Naive thymus-derived CD4-positive, alpha-beta T cell (primary cell): ENCODE measurements around the gene SNX19. TPM values are rescaled to one million over a fixed set of nuclear protein-coding genes. Genes with fewer than 3 reads are reported as not detected.

ENCODE experiments used
- ATAC-seq: fragments of 150-1000 bp; cut with Tn5 transposase; 2 replicates; pipeline ENCODE4 v1.10.0; 2021; ENCODE audit warnings: mild to moderate bottlenecking, moderate library complexity
- CTCF ChIA-PET: fragments of 350-600 bp; sonication (Branson Sonifier 250); formaldehyde crosslinking; loops from one replicate; lab custom pipeline; 2021; ENCODE audit warnings: antibody characterized with exemption; lab: Charles Lee
- POLR2A ChIA-PET: fragments of 350-600 bp; sonication (Branson Sonifier 250); formaldehyde crosslinking; loops from one replicate; lab custom pipeline; 2021; ENCODE audit warnings: antibody characterized with exemption, inconsistent platforms; lab: Charles Lee
- DNase-seq, 9 donors: peaks; one replicate each; pipeline versions ENCODE4 v3.0.0 to v3.0.0-alpha.2; 2020 to 2022; ENCODE audit warnings: mixed read lengths in 1 of 9
- H3K27ac ChIP-seq: one replicate; pipeline ENCODE4 v1.7.0; 2013; ENCODE audit warnings: mild to moderate bottlenecking, low read depth, low read length, moderate library complexity
- H3K27me3 ChIP-seq, 2 donors: one replicate each; pipeline ENCODE4 v1.7.0; 2013; ENCODE audit warnings: low read length in 2 of 2, mild to moderate bottlenecking in 2 of 2, moderate library complexity in 2 of 2; ENCODE audit not compliant: control insufficient read depth in 2 of 2, insufficient read depth in 2 of 2
- H3K36me3 ChIP-seq, 3 experiments: 1 replicate in 2 of 3; 2 replicates in 1 of 3; pipeline ENCODE4 v1.7.0; 2013; ENCODE audit warnings: low read length in 3 of 3, mild to moderate bottlenecking in 3 of 3, moderate library complexity in 1 of 3; ENCODE audit not compliant: insufficient read depth in 3 of 3, control insufficient read depth in 2 of 3
- H3K4me1 ChIP-seq, 2 donors: one replicate each; pipeline ENCODE4 v1.7.0; 2013; ENCODE audit warnings: low read length in 2 of 2, mild to moderate bottlenecking in 2 of 2, moderate library complexity in 1 of 2; ENCODE audit not compliant: control insufficient read depth in 2 of 2, insufficient read depth in 2 of 2
- H3K4me3 ChIP-seq: 2 replicates; pipeline ENCODE4 v1.7.0; 2013; ENCODE audit warnings: mild to moderate bottlenecking, low read length
- H3K9me3 ChIP-seq, 3 experiments: 1 replicate in 2 of 3; 2 replicates in 1 of 3; pipeline ENCODE4 v1.7.0; 2013; ENCODE audit warnings: low read length in 3 of 3; ENCODE audit not compliant: control insufficient read depth in 2 of 3
- H3K27ac Mint-ChIP-seq, 9 donors: one replicate each; pipeline ENCODE4 v1.8.0; 2020 to 2022; ENCODE audit warnings: mixed read lengths in 9 of 9, mild to moderate bottlenecking in 8 of 9, moderate library complexity in 5 of 9, inconsistent platforms in 2 of 9
- H3K27me3 Mint-ChIP-seq, 5 donors: one replicate each; pipeline ENCODE4 v1.8.0; 2021 to 2022; ENCODE audit warnings: mixed read lengths in 5 of 5, mild to moderate bottlenecking in 1 of 5
- H3K36me3 Mint-ChIP-seq, 5 donors: one replicate each; pipeline ENCODE4 v1.8.0; 2020 to 2022; ENCODE audit warnings: mixed read lengths in 5 of 5, mild to moderate bottlenecking in 3 of 5, inconsistent platforms in 1 of 5
- H3K4me1 Mint-ChIP-seq, 7 donors: one replicate each; pipeline ENCODE4 v1.8.0; 2020 to 2022; ENCODE audit warnings: mixed read lengths in 7 of 7, mild to moderate bottlenecking in 3 of 7, inconsistent platforms in 1 of 7
- H3K4me3 Mint-ChIP-seq, 10 donors: one replicate each; pipeline ENCODE4 v1.8.0; 2020 to 2022; ENCODE audit warnings: mild to moderate bottlenecking in 10 of 10, mixed read lengths in 10 of 10, moderate library complexity in 6 of 10, inconsistent platforms in 2 of 10
- H3K9me3 Mint-ChIP-seq, 11 donors: one replicate each; pipeline ENCODE4 v1.8.0; 2020 to 2022; ENCODE audit warnings: mixed read lengths in 11 of 11, mild to moderate bottlenecking in 4 of 11, inconsistent platforms in 1 of 11, moderate library complexity in 1 of 11
- intact Hi-C, 2 donors: fragments of 100-400 bp; cut with micrococcal nuclease; formaldehyde crosslinking; loops; one replicate each; pipeline ENCODE4 v1.15.1; 2023
- polyA plus RNA-seq, 2 donors: library from polyadenylated mRNA; unstranded; fragments of 300-500 nt; fragmentation: Illumina TruSeq; gene quantifications; one replicate each; pipeline ENCODE4 v1.2.3, GENCODE V29; 2021
- total RNA-seq, 6 experiments: library from RNA in 5 of 6; stranded (reverse) in 5 of 6; gene quantifications; 1 replicate in 5 of 6; 2 replicates in 1 of 6; pipeline ENCODE4 v1.2.3 and lab custom pipeline; 2021 to 2026

Gene SNX19
- total and polyA plus RNA-seq, 7 experiments from 2014 or later = 24.8 to 101 (median 56.6) TPM

DNA sequence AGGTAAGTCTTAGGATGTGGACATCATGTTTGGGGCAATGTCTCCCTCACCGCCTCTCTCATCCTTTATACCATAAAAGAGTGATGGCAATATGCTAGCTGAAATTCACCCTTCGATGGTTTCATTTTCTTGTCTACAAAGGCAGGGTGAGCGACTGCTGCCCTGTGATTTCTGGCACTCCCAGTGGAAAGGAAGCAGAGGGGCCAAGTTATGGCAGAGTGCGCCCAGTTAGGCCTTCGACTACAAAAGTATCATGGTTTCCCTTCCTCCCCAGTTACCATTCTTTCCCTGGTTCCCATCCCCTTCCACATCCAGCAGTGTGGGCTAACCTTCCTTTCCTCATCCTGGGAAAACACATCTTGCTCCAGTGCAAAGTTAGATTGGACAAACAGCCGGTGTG, 43.8 kb downstream of the SNX19 start:
- Histone ChIP-seq H3K36me3 (peaks cover 2 to 65% (median 10%) of the 10 kb centered on the region in 3 experiments), H3K4me1 (no peaks in the 10 kb centered on the region), H3K27ac (no peak overlapping the region), H3K9me3 (no peaks in the 10 kb centered on the region), H3K4me3 (no peak overlapping the region), H3K27me3 (no peaks in the 10 kb centered on the region)
- ATAC-seq (no peak), DNase-seq (no peak)
- Mint-ChIP-seq H3K9me3 (no peaks in the 10 kb centered on the region), H3K36me3 (peaks cover 13 to 29% (median 13%) of the 10 kb centered on the region in 5 donors), H3K4me1 (peaks cover 0 to 1% (median 0%) of the 10 kb centered on the region in 7 donors), H3K4me3 (no peak overlapping the region), H3K27ac (peak overlapping the region in 3 of 9 donors; percentile 10 to 51 (median 41)), H3K27me3 (no peaks in the 10 kb centered on the region)
- ChIA-PET POLR2A (no interaction called here), CTCF (no interaction called here)
- intact Hi-C loops = no loop called here

DNA sequence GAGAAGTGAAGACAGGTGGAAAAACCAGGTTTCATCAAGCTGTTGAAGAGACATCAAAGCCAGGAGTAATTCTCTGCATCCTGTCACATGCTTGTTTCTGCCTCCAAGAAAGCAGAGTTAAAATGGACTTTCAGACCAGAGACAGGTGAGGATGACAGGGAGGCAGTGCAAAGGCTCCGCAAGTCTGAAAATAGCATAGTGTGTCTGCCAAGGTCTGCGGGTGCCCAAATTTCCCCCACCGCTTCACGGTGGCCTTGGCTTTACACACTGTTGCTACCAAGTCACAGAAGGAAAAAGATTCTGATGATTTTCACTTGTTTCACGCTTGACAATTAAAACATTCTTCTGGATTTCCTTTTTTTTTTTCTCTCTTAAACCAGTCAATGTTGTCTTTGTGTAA, 44.2 kb downstream of the SNX19 start:
- DNase-seq (no peak), ATAC-seq (no peak)
- CTCF ChIA-PET = no interaction called here
- no peaks in the 10 kb centered on the region for H3K4me1 ChIP-seq
- H3K27me3 ChIP-seq = no peaks in the 10 kb centered on the region
- Mint-ChIP-seq H3K4me3 (no peak overlapping the region), H3K27ac (no peak overlapping the region), H3K4me1 (peaks cover 0 to 1% (median 0%) of the 10 kb centered on the region in 7 donors), H3K27me3 (no peaks in the 10 kb centered on the region), H3K9me3 (no peaks in the 10 kb centered on the region), H3K36me3 (peaks cover 9 to 25% (median 13%) of the 10 kb centered on the region in 5 donors)
- intact Hi-C loops = no loop called here
- no peak overlapping the region for H3K4me3 ChIP-seq
- no peaks in the 10 kb centered on the region for H3K9me3 ChIP-seq
- peaks cover 0 to 61% (median 6%) of the 10 kb centered on the region in 3 experiments for H3K36me3 ChIP-seq
- POLR2A ChIA-PET = no interaction called here
- H3K27ac ChIP-seq = no peak overlapping the region

DNA sequence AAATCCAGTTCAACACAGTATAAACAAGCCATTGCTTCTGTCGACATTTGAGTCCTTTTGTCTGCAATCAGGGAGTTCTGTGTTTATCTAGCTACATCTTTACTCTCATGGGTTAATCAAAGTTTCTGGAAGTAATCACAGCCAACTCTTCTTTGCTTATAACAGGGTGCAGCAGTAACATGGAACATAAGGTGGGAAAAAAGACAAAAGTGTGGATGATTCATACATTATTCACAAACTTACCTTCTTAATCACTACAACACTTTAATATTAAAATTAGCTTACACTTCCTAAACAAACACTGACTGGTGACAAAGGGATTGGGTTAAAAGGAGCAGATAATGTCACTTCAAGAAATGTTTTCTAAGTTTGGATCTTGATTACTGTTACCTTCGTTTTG, 44.7 kb downstream of the SNX19 start:
- Histone ChIP-seq H3K27ac (no peak overlapping the region), H3K9me3 (no peaks in the 10 kb centered on the region), H3K4me3 (no peak overlapping the region), H3K4me1 (no peaks in the 10 kb centered on the region), H3K27me3 (no peaks in the 10 kb centered on the region), H3K36me3 (peaks cover 0 to 56% (median under 1%) of the 10 kb centered on the region in 3 experiments)
- Mint-ChIP-seq H3K36me3 (peaks cover 6 to 21% (median 13%) of the 10 kb centered on the region in 5 donors), H3K4me1 (peaks cover 0 to 1% (median 0%) of the 10 kb centered on the region in 7 donors), H3K4me3 (no peak overlapping the region), H3K27ac (no peak overlapping the region), H3K27me3 (no peaks in the 10 kb centered on the region), H3K9me3 (no peaks in the 10 kb centered on the region)
- ChIA-PET CTCF (no interaction called here), POLR2A (no interaction called here)
- DNase-seq (no peak), ATAC-seq (no peak)
- intact Hi-C loops = no loop called here

DNA sequence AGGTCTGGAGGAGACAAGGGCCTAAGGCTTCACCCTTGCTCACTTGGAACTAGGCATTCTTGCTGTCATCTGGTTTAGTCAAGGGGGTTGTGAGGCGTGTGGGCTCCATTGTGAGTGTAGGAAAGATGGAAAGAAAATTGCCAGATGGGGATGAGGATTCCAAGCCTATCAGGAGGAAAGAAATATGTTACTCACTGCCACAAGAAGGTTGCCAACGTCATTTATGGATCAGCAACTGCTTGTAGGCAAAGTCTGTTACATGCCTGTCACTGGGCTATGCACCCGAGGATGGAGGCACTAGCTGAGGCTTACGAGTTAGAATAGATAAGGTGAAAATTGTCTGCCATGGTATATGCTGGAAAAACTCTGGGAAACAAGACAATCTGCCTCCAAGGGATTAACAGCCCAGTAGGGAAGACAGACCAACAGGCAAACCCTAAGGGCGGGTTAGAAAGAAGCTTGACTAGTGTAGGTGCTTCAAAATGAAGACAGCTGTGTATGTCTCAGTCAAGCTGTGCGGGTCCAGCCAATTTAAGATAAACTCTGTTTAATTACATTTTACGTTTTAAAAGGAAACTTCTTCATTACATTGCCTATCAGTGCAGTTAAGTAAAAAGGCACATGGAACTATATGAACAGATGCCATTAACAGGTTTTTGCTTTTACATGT, 47.4 kb downstream of the SNX19 start:
- Mint-ChIP-seq H3K36me3 (peaks cover 0 to 9% (median 0%) of the 10 kb centered on the region in 5 donors), H3K4me1 (peaks cover 0 to 1% (median 0%) of the 10 kb centered on the region in 7 donors), H3K4me3 (no peak overlapping the region), H3K27ac (peak overlapping the region in 2 of 9 donors; percentile 28 to 34), H3K27me3 (no peaks in the 10 kb centered on the region), H3K9me3 (no peaks in the 10 kb centered on the region)
- POLR2A ChIA-PET = no interaction called here
- H3K27ac ChIP-seq = no peak overlapping the region
- CTCF ChIA-PET = interaction anchor here (0.6 to 1.3 kb wide), 2 partner anchors 434 to 693 kb away, joined by 3 to 5 read pairs; no protein-coding TSS in a partner anchor
- no peak overlapping the region for H3K4me3 ChIP-seq
- H3K4me1 ChIP-seq = no peaks in the 10 kb centered on the region
- no peaks in the 10 kb centered on the region for H3K9me3 ChIP-seq
- DNase-seq (no peak), ATAC-seq (no peak)
- intact Hi-C loops = no loop called here
- H3K36me3 ChIP-seq = peaks cover 0 to 34% (median 0%) of the 10 kb centered on the region in 3 experiments
- no peaks in the 10 kb centered on the region for H3K27me3 ChIP-seq

DNA sequence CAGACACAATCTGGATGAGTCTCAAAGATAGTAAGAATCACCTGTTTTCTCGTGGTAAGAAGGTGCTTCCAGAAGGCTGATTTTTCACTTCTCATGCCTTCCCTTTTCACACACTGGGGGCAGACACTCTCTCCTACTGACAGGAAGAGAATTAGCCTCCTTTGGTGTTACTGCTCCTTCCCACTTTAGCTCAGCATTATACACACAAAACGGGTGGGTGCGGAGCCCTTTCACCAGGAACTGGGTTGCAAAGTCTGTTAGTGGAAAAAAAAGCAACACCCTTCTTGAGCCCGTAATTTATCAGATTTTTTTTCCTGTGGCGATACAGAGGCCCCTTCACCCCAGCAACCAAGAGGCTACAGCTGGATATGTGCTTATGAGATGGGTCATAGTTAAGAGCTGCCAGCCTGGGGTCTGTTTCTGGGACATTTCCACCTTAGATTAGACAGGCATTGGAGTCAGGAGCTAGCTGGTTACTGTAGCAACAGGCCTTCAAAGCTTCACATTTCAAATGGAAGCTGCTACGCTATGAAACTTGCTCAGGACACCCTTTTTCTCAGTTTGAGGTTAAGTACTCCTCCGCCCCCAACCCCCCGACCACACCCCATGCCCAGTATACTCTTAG, 48.1 kb downstream of the SNX19 start:
- Histone ChIP-seq H3K9me3 (no peaks in the 10 kb centered on the region), H3K27me3 (no peaks in the 10 kb centered on the region), H3K4me1 (no peaks in the 10 kb centered on the region), H3K4me3 (no peak overlapping the region), H3K36me3 (peaks cover 0 to 30% (median 0%) of the 10 kb centered on the region in 3 experiments), H3K27ac (no peak overlapping the region)
- Mint-ChIP-seq H3K27ac (peak overlapping the region in 1 of 9 donors; percentile 28), H3K4me1 (peaks cover 0 to 1% (median 0%) of the 10 kb centered on the region in 7 donors), H3K4me3 (no peak overlapping the region), H3K27me3 (no peaks in the 10 kb centered on the region), H3K9me3 (no peaks in the 10 kb centered on the region), H3K36me3 (peaks cover 0 to 9% (median 0%) of the 10 kb centered on the region in 5 donors)
- DNase-seq (no peak), ATAC-seq (no peak)
- CTCF ChIA-PET = interaction anchor here (1.3 kb wide), 1 partner anchor 433 kb away, joined by 3 read pairs; no protein-coding TSS in a partner anchor
- intact Hi-C loops = no loop called here
- POLR2A ChIA-PET = no interaction called here

DNA sequence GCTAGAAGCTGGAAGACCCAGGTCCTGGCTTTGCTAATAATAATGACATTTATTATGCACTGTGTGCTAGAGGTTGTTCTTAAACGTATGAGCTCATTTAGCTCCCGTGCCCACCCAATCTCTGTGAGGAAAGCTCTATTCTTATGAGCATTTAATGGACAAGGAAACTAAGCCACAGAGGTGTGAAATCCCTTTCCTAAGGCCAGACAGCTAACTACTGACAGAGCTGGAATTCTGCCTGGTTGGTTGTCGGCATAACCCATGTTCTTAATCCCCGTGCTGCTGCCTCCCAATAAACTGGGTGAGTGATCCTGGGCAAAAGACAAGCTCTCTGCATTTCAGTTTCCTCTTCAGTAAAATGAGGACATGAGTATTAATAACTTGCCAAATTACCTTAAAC, 49.4 kb downstream of the SNX19 start:
- H3K9me3 Mint-ChIP-seq = no peaks in the 10 kb centered on the region
- H3K4me1 Mint-ChIP-seq = peaks cover 0 to 6% (median 4%) of the 10 kb centered on the region in 7 donors
- intact Hi-C loops = no loop called here
- H3K9me3 ChIP-seq = no peaks in the 10 kb centered on the region
- H3K4me3 Mint-ChIP-seq = no peak overlapping the region
- peaks cover 0 to 7% (median 0%) of the 10 kb centered on the region in 5 donors for H3K36me3 Mint-ChIP-seq
- CTCF ChIA-PET = no interaction called here
- no peaks in the 10 kb centered on the region for H3K4me1 ChIP-seq
- H3K27ac ChIP-seq = no peak overlapping the region
- H3K4me3 ChIP-seq = no peak overlapping the region
- no peaks in the 10 kb centered on the region for H3K27me3 ChIP-seq
- no peak for ATAC-seq
- no peaks in the 10 kb centered on the region for H3K27me3 Mint-ChIP-seq
- POLR2A ChIA-PET = no interaction called here
- H3K27ac Mint-ChIP-seq = no peak overlapping the region
- H3K36me3 ChIP-seq = peaks cover 0 to 16% (median 0%) of the 10 kb centered on the region in 3 experiments
- no peak for DNase-seq
